ENCODE measurements around the gene KRTAP4-2. TPM values are rescaled to one million over a fixed set of nuclear protein-coding genes. Genes with fewer than 3 reads are reported as not detected.

The KRTAP4-2 gene
- total and polyA plus RNA-seq, 2 donors (not counting 3 experiments of a cell fraction or from before 2014, with no cell fraction given) = not detected

DNA sequence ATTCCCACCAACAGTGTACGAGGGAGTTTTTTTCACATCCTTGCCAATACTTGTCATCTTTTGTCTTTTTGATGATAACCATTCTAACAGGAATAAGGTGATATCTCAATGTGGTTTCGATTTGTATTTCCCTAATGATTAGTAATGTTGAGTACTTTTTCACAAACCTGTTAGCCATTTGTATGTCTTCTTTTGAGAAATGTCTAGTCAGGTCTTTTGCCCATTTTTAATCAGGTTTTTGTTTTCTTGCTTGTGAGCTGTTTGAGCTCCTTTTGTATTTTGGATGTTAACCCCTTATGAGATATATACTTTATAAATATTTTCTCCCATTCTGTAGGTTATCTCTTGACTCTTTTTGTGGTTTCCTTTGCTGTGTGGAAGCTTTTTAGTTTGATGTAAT, 26.5 kb downstream of the KRTAP4-2 start:
- H3K79me2 ChIP-seq (ENCODE audit: control insufficient read depth, insufficient read depth, low read length) = no peaks in the 10 kb centered on the region

More for the DNA sequence above, 26.5 kb downstream of the KRTAP4-2 start:
- Histone ChIP-seq H4K20me1 (replicated peaks; ENCODE audit: control insufficient read depth, extremely low read depth, insufficient read depth, low read length) (no peaks in the 10 kb centered on the region), H3K36me3 (ENCODE audit: control insufficient read depth in 2 of 2, extremely low read depth in 1 of 2, insufficient read depth in 2 of 2, low read length in 2 of 2) (no peaks in the 10 kb centered on the region), H3K9me1 (replicated peaks; ENCODE audit: control insufficient read depth, extremely low read depth, insufficient read depth, low read length) (no peaks in the 10 kb centered on the region), H3K9ac (replicated peaks; ENCODE audit: extremely low read depth, insufficient read depth, low read length) (no peak overlapping the region), H2AFZ (ENCODE audit: low read depth, low read length) (no peak overlapping the region), H3K4me1 (ENCODE audit: control insufficient read depth, extremely low read depth, insufficient read depth, low read length) (no peaks in the 10 kb centered on the region), H3K27ac (ENCODE audit: insufficient read depth, low read depth, low read length) (no peak overlapping the region), H3K4me2 (ENCODE audit: insufficient read depth, low read length) (no peak overlapping the region), H3K4me3 (replicated peaks in 1 of 3; ENCODE audit: insufficient read depth in 1 of 3, low read depth in 1 of 3, low read length in 3 of 3) (no peak overlapping the region), H3K27me3 (ENCODE audit: control insufficient read depth in 2 of 2, insufficient read depth in 2 of 2, low read length in 2 of 2) (no peaks in the 10 kb centered on the region), H3K9me3 (replicated peaks; ENCODE audit: control insufficient read depth, insufficient read depth, low read length) (no peaks in the 10 kb centered on the region)
- POLR2A ChIA-PET = no interaction called here
- no TSS peak for BruUV-seq (replicated peaks)
- dilution Hi-C loops (cut with MboI; ENCODE audit: extremely low pct_ligation_motif_present, low sequenced_read_pairs) = no loop called here
- intact Hi-C loops (cut with micrococcal nuclease) = no loop called here
- CTCF ChIA-PET = no interaction called here
- DNase-seq (ENCODE audit: low read depth, low spot score) (no peak), FAIRE-seq (no peak)
- TF ChIP-seq FOS (IDR thresholded peaks at IDR 0.05; ENCODE audit: borderline replicate concordance, insufficient read depth, low read length) = no peak
- no peak for TF ChIP-seq JUN (IDR thresholded peaks at IDR 0.05; ENCODE audit: borderline replicate concordance, insufficient read depth, insufficient read length, low read depth)
- no peak for TF ChIP-seq MYC (IDR thresholded peaks at IDR 0.05; ENCODE audit: low read depth, low read length)
- no peak for TF ChIP-seq POLR2A (IDR thresholded peaks at IDR 0.05; ENCODE audit: low read depth, low read length)
- TF ChIP-seq, protein P1, sequence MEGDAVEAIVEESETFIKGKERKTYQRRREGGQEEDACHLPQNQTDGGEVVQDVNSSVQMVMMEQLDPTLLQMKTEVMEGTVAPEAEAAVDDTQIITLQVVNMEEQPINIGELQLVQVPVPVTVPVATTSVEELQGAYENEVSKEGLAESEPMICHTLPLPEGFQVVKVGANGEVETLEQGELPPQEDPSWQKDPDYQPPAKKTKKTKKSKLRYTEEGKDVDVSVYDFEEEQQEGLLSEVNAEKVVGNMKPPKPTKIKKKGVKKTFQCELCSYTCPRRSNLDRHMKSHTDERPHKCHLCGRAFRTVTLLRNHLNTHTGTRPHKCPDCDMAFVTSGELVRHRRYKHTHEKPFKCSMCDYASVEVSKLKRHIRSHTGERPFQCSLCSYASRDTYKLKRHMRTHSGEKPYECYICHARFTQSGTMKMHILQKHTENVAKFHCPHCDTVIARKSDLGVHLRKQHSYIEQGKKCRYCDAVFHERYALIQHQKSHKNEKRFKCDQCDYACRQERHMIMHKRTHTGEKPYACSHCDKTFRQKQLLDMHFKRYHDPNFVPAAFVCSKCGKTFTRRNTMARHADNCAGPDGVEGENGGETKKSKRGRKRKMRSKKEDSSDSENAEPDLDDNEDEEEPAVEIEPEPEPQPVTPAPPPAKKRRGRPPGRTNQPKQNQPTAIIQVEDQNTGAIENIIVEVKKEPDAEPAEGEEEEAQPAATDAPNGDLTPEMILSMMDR (IDR thresholded peaks at IDR 0.05; ENCODE audit: extremely low read depth in 1 of 2, insufficient read depth in 1 of 2, low read depth in 1 of 2, low read length in 2 of 2) = no peak
- TF ChIP-seq, protein P2, sequence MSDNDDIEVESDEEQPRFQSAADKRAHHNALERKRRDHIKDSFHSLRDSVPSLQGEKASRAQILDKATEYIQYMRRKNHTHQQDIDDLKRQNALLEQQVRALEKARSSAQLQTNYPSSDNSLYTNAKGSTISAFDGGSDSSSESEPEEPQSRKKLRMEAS (IDR thresholded peaks at IDR 0.05; ENCODE audit: insufficient read depth, insufficient read length) = no peak
- TF ChIP-seq POLR2AphosphoS5 (IDR thresholded peaks at IDR 0.05; ENCODE audit: insufficient read depth, low read depth, low read length) = no peak
- TF ChIP-seq EZH2 (IDR thresholded peaks at IDR 0.05; ENCODE audit: borderline replicate concordance, low read depth, low read length, severe bottlenecking) = no peak
